Stimulated activated CD8-positive, alpha-beta memory T cell treated with anti-CD3 and anti-CD28 coated beads, Interleukin-2, amount 100 ng/mL, for 48 hours (primary cell): ENCODE results near the gene CEP162.
"Not testable (repeated sequence)": the region's sequence is repeated elsewhere in the genome, so short reads cannot be mapped to it uniquely, and the experiment has no call there.

Source experiments
- DNase-seq, 2 donors: peaks; one replicate each; pipeline ENCODE4 v3.0.0-alpha.2; 2020; ENCODE audit warnings: low read depth in 2 of 2

CEP162 gene

GRCh38 chr6:84086056-84086455 is 141.4 kb downstream of the CEP162 start:
- no peak for DNase-seq

- DNase-seq: not testable (repeated sequence)
Observed at GRCh38 chr6:84084705-84085104, 142.7 kb downstream of the CEP162 start.

GRCh38 chr6:84082689-84083265 is 144.7 kb downstream of the CEP162 start:
- DNase-seq: no peak

- DNase-seq: no peak
Observed at GRCh38 chr6:84081222-84081621, 146.2 kb downstream of the CEP162 start.

GRCh38 chr6:84078335-84078734 is 149.1 kb downstream of the CEP162 start:
- DNase-seq: no peak

- DNase-seq: no peak
Observed at GRCh38 chr6:84077645-84078044, 149.8 kb downstream of the CEP162 start.

GRCh38 chr6:84074988-84075781 is 152.3 kb downstream of the CEP162 start:
- no peak for DNase-seq
